GM12878 (cell line): Measurements from ENCODE around the gene AIDA. TPM values are rescaled to one million over a fixed set of nuclear protein-coding genes. Genes with fewer than 3 reads are reported as not detected.
A peak's percentile ranks its signal among the peaks of the same experiment; 100 is the strongest.

Source experiments
- ATAC-seq: fragments of 200-7000 bp; cut with Tn5 transposase; 3 replicates; pipeline ENCODE4 v1.9.1; 2020; ENCODE audit warnings: mild to moderate bottlenecking, moderate library complexity
- BruUV-seq: library from RNA; stranded (reverse); fragments of 400-500 nt; replicated peaks from 2 replicates; lab custom pipeline; 2021; lab: Mats Ljungman, UMichigan
- CTCF ChIA-PET: fragments of 300-600 bp; sonication (Branson Sonifier 250); formaldehyde crosslinking; extraction: SDS; loops from one replicate; lab custom pipeline; 2021; ENCODE audit warnings: inconsistent platforms; lab: Yijun Ruan, JAX
- POLR2A ChIA-PET: fragments of 350-600 bp; formaldehyde crosslinking; extraction: SDS; loops from one replicate; lab custom pipeline; 2021; ENCODE audit warnings: inconsistent platforms; lab: Charles Lee
- RAD21 ChIA-PET: fragments of 300-600 bp; sonication (Branson Sonifier 250); formaldehyde crosslinking; loops from one replicate; lab custom pipeline; 2023; ENCODE audit warnings: antibody characterized with exemption; ENCODE audit not compliant: unreplicated experiment; lab: Charles Lee
- SMC1A ChIA-PET: fragments of 300-600 bp; sonication (Branson Sonifier 250); formaldehyde crosslinking; loops from one replicate; lab custom pipeline; 2023; ENCODE audit not compliant: unreplicated experiment, uncharacterized antibody; lab: Charles Lee
- DNase-seq: peaks from one replicate; pipeline ENCODE4 v3.0.0-alpha.2; 2011; ENCODE audit warnings: low read depth, low spot score
- FAIRE-seq: peaks from 3 replicates; lab custom pipeline; 2011; peaks lifted over from hg19 to GRCh38; lab: Jason Lieb, UNC
- H2AFZ ChIP-seq: 2 replicates; pipeline ENCODE4 v1.6.0; 2011; ENCODE audit warnings: low read depth, low read length, control low read depth; ENCODE audit not compliant: control insufficient read depth
- H3K27ac ChIP-seq: 2 replicates; pipeline ENCODE4 v1.5.1; 2011; ENCODE audit warnings: control low read depth; ENCODE audit not compliant: control insufficient read depth, insufficient read depth
- H3K27me3 ChIP-seq, 2 experiments: replicated peaks in 1 of 2; 2 replicates each; pipeline versions ENCODE4 v1.6.0 to v1.6.1; 2011; ENCODE audit warnings: low read length in 1 of 2; ENCODE audit not compliant: control insufficient read depth in 2 of 2, insufficient read depth in 2 of 2
- H3K36me3 ChIP-seq, 2 experiments: 2 replicates each; pipeline ENCODE4 v1.5.1; 2011; ENCODE audit warnings: low read length in 1 of 2; ENCODE audit not compliant: control insufficient read depth in 2 of 2, insufficient read depth in 2 of 2
- H3K4me1 ChIP-seq: 2 replicates; pipeline ENCODE4 v1.6.1; 2011; ENCODE audit warnings: mild to moderate bottlenecking, low read length, moderate library complexity, mixed read lengths; ENCODE audit not compliant: control insufficient read depth, insufficient read depth
- H3K4me2 ChIP-seq: 2 replicates; pipeline ENCODE4 v1.6.0; 2011; ENCODE audit warnings: control low read depth; ENCODE audit not compliant: control insufficient read depth, insufficient read depth
- H3K4me3 ChIP-seq: fragments of 200-600 bp; sonication (generic); 2 replicates; pipeline ENCODE4 v1.5.1; 2016
- H3K79me2 ChIP-seq: 2 replicates; pipeline ENCODE4 v1.6.0; 2011; ENCODE audit warnings: low read length; ENCODE audit not compliant: control insufficient read depth, insufficient read depth
- H3K9ac ChIP-seq: 2 replicates; pipeline ENCODE4 v1.8.0; 2011; ENCODE audit warnings: low read length, control low read depth, mixed read lengths; ENCODE audit not compliant: control insufficient read depth, insufficient read depth
- H3K9me3 ChIP-seq: replicated peaks from 3 replicates; pipeline ENCODE4 v1.5.1; 2011; ENCODE audit warnings: mild to moderate bottlenecking, low read length; ENCODE audit not compliant: control insufficient read depth, insufficient read depth
- H4K20me1 ChIP-seq: 2 replicates; pipeline ENCODE4 v1.6.0; 2011; ENCODE audit not compliant: control insufficient read depth, insufficient read depth
- IKZF2 ChIP-seq, 2 experiments: fragments of 450-650 bp; IDR thresholded peaks; 2 replicates each; pipeline ENCODE4 v1.6.1; 2017; ENCODE audit warnings: mild to moderate bottlenecking in 2 of 2, moderate library complexity in 2 of 2
- MTA2 ChIP-seq: fragments of 450-650 bp; IDR thresholded peaks from 2 replicates; pipeline ENCODE4 v1.6.1; 2016; ENCODE audit warnings: low read depth, mild to moderate bottlenecking, moderate library complexity
- SMARCA5 ChIP-seq: fragments of 450-650 bp; IDR thresholded peaks from 2 replicates; pipeline ENCODE4 v1.6.1; 2017; ENCODE audit warnings: mild to moderate bottlenecking
- TAF1 ChIP-seq: IDR thresholded peaks from 2 replicates; pipeline ENCODE4 v1.6.1; 2011; ENCODE audit warnings: mild to moderate bottlenecking, low read depth, low read length, borderline replicate concordance
- WGBS: methylation state at CpG from one replicate; pipeline ENCODE4 v1.1.6; 2016; ENCODE audit warnings: low lambda C conversion rate; ENCODE audit not compliant: insufficient replicate concordance, insufficient coverage; ENCODE audit errors: missing lambda C conversion rate; 5-methylcytosine and 5-hydroxymethylcytosine counted together
- in situ Hi-C: fragments of 300-500 bp; cut with MboI; formaldehyde crosslinking; loops from 9 replicates; pipeline ENCODE4 v1.14.3; 2018; ENCODE audit warnings: mixed read lengths
- intact Hi-C: fragments of 100-400 bp; cut with micrococcal nuclease; formaldehyde crosslinking; loops from one replicate; pipeline ENCODE4 v1.14.2; 2022; ENCODE audit not compliant: unreplicated experiment
- polyA plus RNA-seq, 11 experiments: library from polyadenylated mRNA; depleted of rRNA in 4 of 11; unstranded in 6 of 11; stranded (reverse) in 5 of 11; fragments of >200 nt; fragmentation: Nextera tagmentation in 4 of 11; fragmentation: Illumina TruSeq in 1 of 11; extraction: Ambion mirVana in 4 of 11; extraction: Trizol in 1 of 11; gene quantifications; 1 replicate in 1 of 11; 2 replicates in 10 of 11; pipeline versions ENCODE4 v1.2.1 to v1.2.3, GENCODE V29; 2011 to 2016; ENCODE audit warnings: inconsistent platforms in 2 of 11, missing spikeins in 2 of 11, low read depth in 1 of 11
- total RNA-seq, 4 experiments: library from RNA; depleted of rRNA in 3 of 4; stranded (reverse); fragments of >200 nt in 3 of 4; fragmentation: Illumina TruSeq in 1 of 4; extraction: Trizol in 1 of 4; gene quantifications; 2 replicates each; pipeline versions ENCODE4 v1.2.1 to v1.2.3, GENCODE V29; 2013 to 2021
- TF ChIP-seq, protein P1 (sequence below), 3 experiments: IDR thresholded peaks in 2 of 3; conservative IDR thresholded peaks in 1 of 3; 2 replicates each; pipeline ENCODE4 v1.5.1; 2011; ENCODE audit warnings: low read depth in 3 of 3, low read length in 3 of 3, mild to moderate bottlenecking in 3 of 3, control low read depth in 2 of 3, moderate library complexity in 2 of 3, inconsistent platforms in 1 of 3, mixed read lengths in 1 of 3; ENCODE audit not compliant: control insufficient read depth in 2 of 3, insufficient read depth in 1 of 3; ENCODE audit errors: extremely low read depth in 1 of 3

Gene AIDA
- total and polyA plus RNA-seq, 10 of the 15 experiments (the other 5 are each of a cell fraction or from before 2014, with no cell fraction given), result 8.9 to 43.1 (median 19.2) TPM

GRCh38 chr1:222622765-222623164, 89.5 kb downstream of the AIDA start:
- TF ChIP-seq SMARCA5, result no peak
- TF ChIP-seq, protein P1, sequence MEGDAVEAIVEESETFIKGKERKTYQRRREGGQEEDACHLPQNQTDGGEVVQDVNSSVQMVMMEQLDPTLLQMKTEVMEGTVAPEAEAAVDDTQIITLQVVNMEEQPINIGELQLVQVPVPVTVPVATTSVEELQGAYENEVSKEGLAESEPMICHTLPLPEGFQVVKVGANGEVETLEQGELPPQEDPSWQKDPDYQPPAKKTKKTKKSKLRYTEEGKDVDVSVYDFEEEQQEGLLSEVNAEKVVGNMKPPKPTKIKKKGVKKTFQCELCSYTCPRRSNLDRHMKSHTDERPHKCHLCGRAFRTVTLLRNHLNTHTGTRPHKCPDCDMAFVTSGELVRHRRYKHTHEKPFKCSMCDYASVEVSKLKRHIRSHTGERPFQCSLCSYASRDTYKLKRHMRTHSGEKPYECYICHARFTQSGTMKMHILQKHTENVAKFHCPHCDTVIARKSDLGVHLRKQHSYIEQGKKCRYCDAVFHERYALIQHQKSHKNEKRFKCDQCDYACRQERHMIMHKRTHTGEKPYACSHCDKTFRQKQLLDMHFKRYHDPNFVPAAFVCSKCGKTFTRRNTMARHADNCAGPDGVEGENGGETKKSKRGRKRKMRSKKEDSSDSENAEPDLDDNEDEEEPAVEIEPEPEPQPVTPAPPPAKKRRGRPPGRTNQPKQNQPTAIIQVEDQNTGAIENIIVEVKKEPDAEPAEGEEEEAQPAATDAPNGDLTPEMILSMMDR (IDR thresholded peaks at IDR 0.05 in 2 of 3, conservative IDR thresholded peaks at IDR 0.05 in 1 of 3; ENCODE audit: control insufficient read depth in 2 of 3, extremely low read depth in 1 of 3, insufficient read depth in 1 of 3, low read depth in 3 of 3, low read length in 3 of 3), result no peak
- TF ChIP-seq, all 136 proteins: peak for 0
- H3K79me2 ChIP-seq, result no peaks in the 10 kb centered on the region; the same call in 1 of the 2 replicates
- intact Hi-C loops (no loop called here), in situ Hi-C loops (no loop called here)
- RAD21 ChIA-PET, result interaction anchor here (2.0 kb wide), 1 partner anchor 11 kb away, joined by 8 read pairs; no protein-coding TSS in a partner anchor
- H3K4me2 ChIP-seq, result no peak overlapping the region
- H4K20me1 ChIP-seq, result no peaks in the 10 kb centered on the region
- no TSS peak for BruUV-seq
- H3K36me3 ChIP-seq, result peaks cover 0 to 4% of the 10 kb centered on the region in 2 experiments; a peak in 2 of 4 replicates
- POLR2A ChIA-PET, result no interaction called here
- 86% methylated on average over 5 of the region's 5 CpGs for WGBS
- no peak overlapping the region for H3K4me3 ChIP-seq
- H2AFZ ChIP-seq, result no peak overlapping the region
- H3K9me3 ChIP-seq, result no peaks in the 10 kb centered on the region
- DNase-seq (no peak), FAIRE-seq (no peak), ATAC-seq (no peak)
- no peak overlapping the region for H3K9ac ChIP-seq
- H3K4me1 ChIP-seq, result peaks cover 3% of the 10 kb centered on the region; the same call in 1 of the 2 replicates
- H3K27me3 ChIP-seq, result no peaks in the 10 kb centered on the region
- SMC1A ChIA-PET, result interaction anchor here (1.3 to 2.0 kb wide), 2 partner anchors 12 to 33 kb away, joined by 4 read pairs; partner anchors contain the start of gene TAF1A
- CTCF ChIA-PET, result interaction anchor here (0.7 to 4.0 kb wide), 2 partner anchors 11 to 121 kb away, joined by 3 to 20 read pairs; no protein-coding TSS in a partner anchor
- H3K27ac ChIP-seq, result no peak overlapping the region

GRCh38 chr1:222620566-222620965, 91.7 kb downstream of the AIDA start:
- no TSS peak for BruUV-seq
- no peak overlapping the region for H3K9ac ChIP-seq
- ChIA-PET RAD21 (interaction anchor here (2.4 kb wide), 1 partner anchor 14 kb away, joined by 17 read pairs; no protein-coding TSS in a partner anchor), CTCF (interaction anchor here (1.0 to 4.0 kb wide), 3 partner anchors 10 to 155 kb away, joined by 3 to 20 read pairs (median 10); no protein-coding TSS in a partner anchor), SMC1A (interaction anchor here (0.9 to 2.0 kb wide), 3 partner anchors 12 to 157 kb away, joined by 4 to 13 read pairs (median 4); no protein-coding TSS in a partner anchor)
- H3K4me3 ChIP-seq, result no peak overlapping the region
- no peaks in the 10 kb centered on the region for H3K36me3 ChIP-seq
- peak; percentile 28 for ATAC-seq
- no peak overlapping the region for H3K4me2 ChIP-seq
- no peaks in the 10 kb centered on the region; the same call in 1 of the 2 replicates for H3K79me2 ChIP-seq
- peak; percentile 27 for DNase-seq
- no peak overlapping the region for H2AFZ ChIP-seq
- 57% methylated on average over 2 of the region's 2 CpGs for WGBS
- intact Hi-C loops, result no loop called here
- H3K27ac ChIP-seq, result no peak overlapping the region
- no peak for TF ChIP-seq TAF1
- 0 out of 2 replicates have a peak, but pooled peaks have one; percentile 37 for TF ChIP-seq MTA2
- TF ChIP-seq IKZF2 (IDR thresholded peaks at IDR 0.05), result peak; percentile 17 to 30; a peak in 2 of 4 replicates
- TF ChIP-seq, all 136 proteins: peak for 2
- no peaks in the 10 kb centered on the region for H4K20me1 ChIP-seq
- POLR2A ChIA-PET, result interaction anchor here (0.7 to 1.2 kb wide), 2 partner anchors 12 to 93 kb away, joined by 3 read pairs; no protein-coding TSS in a partner anchor
- H3K27me3 ChIP-seq, result no peaks in the 10 kb centered on the region
- FAIRE-seq, result peak; percentile 52
- in situ Hi-C loops, result no loop called here
- H3K4me1 ChIP-seq, result peaks cover 7% of the 10 kb centered on the region; the same call in 1 of the 2 replicates
- no peaks in the 10 kb centered on the region for H3K9me3 ChIP-seq
